Adipocyte (in vitro differentiated cells): ENCODE measurements around the gene OPHN1.
"Not testable (repeated sequence)": the region's sequence is repeated elsewhere in the genome, so short reads cannot be mapped to it uniquely, and the experiment has no call there.

ENCODE experiments used
- DNase-seq: peaks from one replicate; pipeline ENCODE4 v3.0.0-alpha.2; 2015; ENCODE audit warnings: low read depth
- H3K27me3 ChIP-seq: replicated peaks from 2 replicates; pipeline ENCODE4 v1.7.0; 2013; ENCODE audit warnings: mild to moderate bottlenecking, low read length, moderate library complexity; ENCODE audit not compliant: control insufficient read depth, insufficient read depth
- H3K36me3 ChIP-seq: 2 replicates; pipeline ENCODE4 v1.7.0; 2013; ENCODE audit warnings: low read length, mild to moderate bottlenecking, moderate library complexity; ENCODE audit not compliant: control insufficient read depth, insufficient read depth, severe bottlenecking
- H3K4me1 ChIP-seq: 2 replicates; pipeline ENCODE4 v1.7.0; 2013; ENCODE audit warnings: mild to moderate bottlenecking, low read length, moderate library complexity; ENCODE audit not compliant: control insufficient read depth, insufficient read depth
- H3K4me3 ChIP-seq: 2 replicates; pipeline ENCODE4 v1.7.0; 2013; ENCODE audit warnings: mild to moderate bottlenecking, low read length, moderate library complexity
- H3K9ac ChIP-seq: 2 replicates; pipeline ENCODE4 v1.7.0; 2013; ENCODE audit warnings: mild to moderate bottlenecking, low read length, moderate library complexity
- H3K9me3 ChIP-seq: 2 replicates; pipeline ENCODE4 v1.7.0; 2013; ENCODE audit warnings: mild to moderate bottlenecking, low read length, moderate library complexity; ENCODE audit not compliant: control insufficient read depth

The OPHN1 gene

GRCh38 chrX:68098431-68098830 is 334.9 kb downstream of the OPHN1 start:
- Histone ChIP-seq H3K27me3 (peaks cover 14% of the 10 kb centered on the region), H3K4me1 (no peaks in the 10 kb centered on the region), H3K4me3 (no peak overlapping the region), H3K9me3 (peaks cover 10% of the 10 kb centered on the region), H3K9ac (no peak overlapping the region), H3K36me3 (peaks cover 4% of the 10 kb centered on the region)
- DNase-seq: no peak

- no peak overlapping the region for H3K4me3 ChIP-seq
- peaks cover 14% of the 10 kb centered on the region for H3K27me3 ChIP-seq
Measured at GRCh38 chrX:68090266-68090665, 343.0 kb downstream of the OPHN1 start.

GRCh38 chrX:68087526-68087925 is 345.8 kb downstream of the OPHN1 start:
- H3K9me3 ChIP-seq: no peaks in the 10 kb centered on the region
- H3K4me1 ChIP-seq: peaks cover 21% of the 10 kb centered on the region
- no peak overlapping the region for H3K4me3 ChIP-seq
- H3K27me3 ChIP-seq: peaks cover 13% of the 10 kb centered on the region
- no peaks in the 10 kb centered on the region for H3K36me3 ChIP-seq
- no peak for DNase-seq
- no peak overlapping the region for H3K9ac ChIP-seq

More at GRCh38 chrX:68090266-68090665, 343.0 kb downstream of the OPHN1 start:
- Histone ChIP-seq H3K9ac (no peak overlapping the region), H3K4me1 (peaks cover 5% of the 10 kb centered on the region), H3K36me3 (peaks cover 3% of the 10 kb centered on the region), H3K9me3 (no peaks in the 10 kb centered on the region)
- DNase-seq: peak; percentile 7

GRCh38 chrX:68086709-68087108 is 346.6 kb downstream of the OPHN1 start:
- Histone ChIP-seq H3K27me3 (peaks cover 13% of the 10 kb centered on the region), H3K4me3 (no peak overlapping the region), H3K9me3 (no peaks in the 10 kb centered on the region), H3K36me3 (no peaks in the 10 kb centered on the region), H3K9ac (no peak overlapping the region), H3K4me1 (peaks cover 21% of the 10 kb centered on the region)
- DNase-seq: no peak

- Histone ChIP-seq H3K4me1 (peaks cover 27% of the 10 kb centered on the region), H3K9ac (no peak overlapping the region), H3K4me3 (no peak overlapping the region), H3K36me3 (no peaks in the 10 kb centered on the region), H3K27me3 (peaks cover 7% of the 10 kb centered on the region), H3K9me3 (no peaks in the 10 kb centered on the region)
- peak; percentile 64 for DNase-seq
Measured at GRCh38 chrX:68084765-68085164, 348.5 kb downstream of the OPHN1 start.

GRCh38 chrX:68083510-68083909 is 349.8 kb downstream of the OPHN1 start:
- Histone ChIP-seq H3K4me1 (peaks cover 32% of the 10 kb centered on the region), H3K36me3 (no peaks in the 10 kb centered on the region), H3K9me3 (peaks cover 3% of the 10 kb centered on the region), H3K27me3 (peaks cover 7% of the 10 kb centered on the region), H3K9ac (no peak overlapping the region), H3K4me3 (no peak overlapping the region)
- DNase-seq: peak; percentile 35

- H3K9me3 ChIP-seq: peaks cover 9% of the 10 kb centered on the region
- no peak for DNase-seq
- H3K4me1 ChIP-seq: peaks cover 24% of the 10 kb centered on the region
- no peak overlapping the region for H3K4me3 ChIP-seq
- H3K36me3 ChIP-seq: no peaks in the 10 kb centered on the region
- no peak overlapping the region for H3K9ac ChIP-seq
- no peaks in the 10 kb centered on the region for H3K27me3 ChIP-seq
Measured at GRCh38 chrX:68079961-68080360, 353.3 kb downstream of the OPHN1 start.

GRCh38 chrX:68078801-68079200 is 354.5 kb downstream of the OPHN1 start:
- H3K36me3 ChIP-seq, H3K4me3 ChIP-seq, H3K9ac ChIP-seq, DNase-seq, H3K27me3 ChIP-seq: not testable (repeated sequence)
- Histone ChIP-seq H3K4me1 (peaks cover 16% of the 10 kb centered on the region), H3K9me3 (peaks cover 14% of the 10 kb centered on the region)

- Histone ChIP-seq H3K9me3 (peaks cover 14% of the 10 kb centered on the region), H3K4me1 (peaks cover 11% of the 10 kb centered on the region), H3K9ac (no peak overlapping the region), H3K27me3 (no peaks in the 10 kb centered on the region), H3K4me3 (no peak overlapping the region), H3K36me3 (no peaks in the 10 kb centered on the region)
- no peak for DNase-seq
Measured at GRCh38 chrX:68077378-68077777, 355.9 kb downstream of the OPHN1 start.

- Histone ChIP-seq H3K9ac (no peak overlapping the region), H3K4me3 (no peak overlapping the region), H3K4me1 (no peaks in the 10 kb centered on the region), H3K9me3 (peaks cover 12% of the 10 kb centered on the region), H3K36me3 (no peaks in the 10 kb centered on the region), H3K27me3 (no peaks in the 10 kb centered on the region)
- peak; percentile 43 for DNase-seq
Measured at GRCh38 chrX:68072041-68072440, 361.3 kb downstream of the OPHN1 start.

- DNase-seq, H3K27me3 ChIP-seq, H3K4me3 ChIP-seq, H3K36me3 ChIP-seq, H3K4me1 ChIP-seq, H3K9me3 ChIP-seq, H3K9ac ChIP-seq: not testable (repeated sequence)
Measured at GRCh38 chrX:68070119-68070518, 363.2 kb downstream of the OPHN1 start.

GRCh38 chrX:68061206-68061535 is 372.1 kb downstream of the OPHN1 start:
- Histone ChIP-seq H3K9me3 (no peaks in the 10 kb centered on the region), H3K9ac (no peak overlapping the region), H3K27me3 (peaks cover 10% of the 10 kb centered on the region), H3K36me3 (no peaks in the 10 kb centered on the region), H3K4me1 (peaks cover 11% of the 10 kb centered on the region), H3K4me3 (no peak overlapping the region)
- DNase-seq: no peak
